IPS-18c (cell line): Measurements from ENCODE around the gene ST6GALNAC5.

ENCODE experiments used
- H3K4me3 ChIP-seq: 2 replicates; pipeline ENCODE4 v1.7.0; 2013; ENCODE audit warnings: low read depth, mild to moderate bottlenecking, low read length, moderate library complexity; ENCODE audit not compliant: insufficient read depth
- H3K9me3 ChIP-seq: one replicate; pipeline ENCODE4 v1.6.1; 2013; ENCODE audit warnings: mild to moderate bottlenecking, low read length, moderate library complexity; ENCODE audit not compliant: control insufficient read depth, insufficient read depth

ST6GALNAC5 gene

GRCh38 chr1:77103486-77103885 lies 236.2 kb downstream of the ST6GALNAC5 start:
- Histone ChIP-seq H3K4me3 (no peak overlapping the region), H3K9me3 (no peaks in the 10 kb centered on the region)

- Histone ChIP-seq H3K4me3 (no peak overlapping the region), H3K9me3 (no peaks in the 10 kb centered on the region)
These were observed 237.4 kb downstream of the ST6GALNAC5 start for GRCh38 chr1:77104672-77105071.
